Nucleus accumbens (tissue), 56 donors: ENCODE measurements around the gene CCSER1.

ENCODE experiments used
- DNase-seq, 56 donors: peaks; one replicate each; lab custom pipeline; 2025; lab: John Stamatoyannopoulos, UW

The CCSER1 gene

DNA sequence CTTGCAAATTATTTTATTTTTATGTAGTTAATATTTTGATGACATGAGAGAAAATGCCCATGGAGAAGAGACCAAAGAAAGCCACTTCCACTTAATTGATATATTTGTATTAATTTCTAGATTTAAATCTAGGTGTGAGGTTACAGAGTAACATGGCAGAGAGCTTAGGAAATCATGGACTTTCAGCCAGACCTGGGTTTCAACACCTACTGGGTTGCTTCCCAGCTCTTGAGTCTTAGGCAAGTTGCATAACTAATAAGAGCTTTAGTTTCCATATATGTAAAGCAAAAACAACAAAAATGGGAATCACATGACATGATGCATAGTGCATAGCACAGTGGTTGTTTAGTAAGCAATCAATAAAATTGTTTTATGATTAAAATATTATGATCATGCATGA, 413.3 kb downstream of the CCSER1 start:
- no peak for DNase-seq

DNA sequence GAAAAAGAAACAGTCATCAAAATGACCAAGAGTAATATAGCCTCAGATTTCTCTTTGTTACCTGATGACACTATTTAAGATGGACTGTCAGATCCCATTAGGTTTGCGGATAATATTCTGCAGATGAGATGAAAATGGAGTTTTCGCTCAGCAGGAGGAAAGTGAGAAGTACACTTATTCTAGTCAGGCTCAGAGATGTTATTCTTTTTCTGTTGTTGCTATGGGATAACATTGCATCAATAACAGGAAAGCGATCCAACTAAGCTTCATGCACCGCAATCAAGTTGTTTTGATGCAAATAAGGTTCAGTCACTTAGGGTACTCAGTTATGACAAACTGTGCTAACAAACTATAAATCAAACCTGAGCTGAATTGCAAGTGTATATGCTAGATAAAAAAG, 415.0 kb downstream of the CCSER1 start:
- DNase-seq: no peak

DNA sequence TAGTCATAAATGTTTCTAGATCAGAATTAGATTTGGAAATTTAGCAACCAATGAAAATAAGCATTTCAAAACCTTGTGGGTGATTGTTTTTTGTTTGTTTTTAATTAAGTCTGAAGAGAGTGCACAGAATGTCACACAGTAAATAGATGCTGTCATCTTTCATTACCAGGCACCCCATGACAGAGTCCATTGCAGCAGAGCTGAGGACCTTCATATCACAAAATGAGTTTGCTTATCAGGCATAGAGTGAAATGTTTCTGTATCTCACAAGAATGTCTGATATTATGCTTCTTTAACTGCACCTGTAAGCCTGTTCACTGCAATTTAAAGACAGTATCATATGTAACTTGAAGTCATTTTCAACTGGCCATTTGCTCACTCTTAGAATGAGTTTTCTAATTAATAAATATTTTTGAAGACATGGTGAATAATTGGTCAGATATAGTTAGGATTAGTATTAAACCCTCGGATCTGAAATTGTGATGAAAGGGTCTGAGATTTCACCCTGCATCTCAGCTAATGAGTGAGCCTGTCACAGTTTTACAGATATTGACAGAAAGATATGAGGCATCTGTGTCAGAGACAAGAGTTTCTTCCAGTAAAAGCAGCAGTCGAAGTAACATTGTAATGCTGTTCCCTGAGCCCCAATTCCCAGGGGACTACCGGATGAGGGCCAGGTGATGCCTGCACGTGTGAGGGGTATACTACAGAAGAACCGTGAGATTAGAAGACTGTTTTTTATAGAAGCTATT, 416.4 kb downstream of the CCSER1 start:
- DNase-seq: no peak

DNA sequence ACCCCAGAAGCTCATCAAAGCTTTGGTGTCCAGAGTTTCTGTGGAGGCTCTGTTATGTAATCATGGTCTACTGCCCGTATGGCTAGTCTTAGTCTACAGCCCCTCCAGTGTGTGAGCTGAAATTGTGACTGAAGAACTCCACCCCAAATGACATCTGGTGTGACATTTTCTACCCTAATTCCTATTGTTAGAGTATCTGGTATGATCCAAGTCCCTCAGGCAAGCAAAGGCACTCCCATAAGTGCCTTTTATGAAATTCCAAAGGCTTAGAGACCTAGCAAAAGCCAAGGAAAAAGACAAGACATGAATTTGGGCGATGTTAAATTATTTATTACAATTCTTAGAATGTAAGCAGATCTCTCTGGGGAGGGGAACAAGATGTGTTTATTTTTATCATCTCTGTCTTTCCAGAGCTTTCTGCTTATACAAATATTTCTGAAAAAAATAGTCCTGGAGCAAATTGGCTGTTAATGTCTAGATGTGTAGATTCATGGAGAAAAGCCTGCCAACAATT, 417.4 kb downstream of the CCSER1 start:
- DNase-seq: no peak

DNA sequence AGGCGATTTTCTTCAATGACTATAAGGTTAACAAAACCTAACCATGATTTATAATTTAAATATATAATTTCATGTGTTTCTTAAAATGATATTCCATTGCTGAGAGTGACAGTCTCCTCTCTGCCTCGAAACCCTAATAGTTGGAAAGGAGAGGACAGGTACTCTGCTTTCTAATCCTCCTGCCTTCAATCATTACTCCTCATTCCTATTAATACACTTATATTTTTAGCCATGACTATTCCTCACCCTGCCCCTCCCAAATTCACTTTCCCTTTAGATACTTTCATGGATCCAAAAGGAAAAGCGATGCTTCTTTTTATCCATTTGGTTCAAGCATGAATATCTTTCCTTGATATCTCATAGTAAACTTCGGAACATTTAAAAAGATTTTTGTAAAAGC, 418.2 kb downstream of the CCSER1 start:
- DNase-seq: no peak

DNA sequence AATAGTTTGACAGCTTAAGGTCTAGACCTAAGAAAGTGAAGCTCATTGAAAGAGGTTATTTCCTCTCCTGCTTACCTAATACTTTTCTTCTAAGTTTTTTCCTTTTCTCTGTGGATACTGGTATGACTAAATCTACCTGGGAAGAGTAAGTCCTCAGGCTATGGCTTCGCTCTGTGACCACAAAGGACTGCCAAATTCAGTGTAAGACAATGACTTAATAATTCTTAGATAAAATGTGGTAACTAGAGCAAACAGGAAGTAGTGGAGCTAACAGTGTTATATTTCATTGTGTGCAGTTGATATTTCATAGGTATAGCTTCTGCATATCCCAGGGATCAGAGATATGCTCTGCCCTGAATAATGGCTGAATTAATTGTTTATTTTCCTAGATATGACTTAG, 418.9 kb downstream of the CCSER1 start:
- no peak for DNase-seq

DNA sequence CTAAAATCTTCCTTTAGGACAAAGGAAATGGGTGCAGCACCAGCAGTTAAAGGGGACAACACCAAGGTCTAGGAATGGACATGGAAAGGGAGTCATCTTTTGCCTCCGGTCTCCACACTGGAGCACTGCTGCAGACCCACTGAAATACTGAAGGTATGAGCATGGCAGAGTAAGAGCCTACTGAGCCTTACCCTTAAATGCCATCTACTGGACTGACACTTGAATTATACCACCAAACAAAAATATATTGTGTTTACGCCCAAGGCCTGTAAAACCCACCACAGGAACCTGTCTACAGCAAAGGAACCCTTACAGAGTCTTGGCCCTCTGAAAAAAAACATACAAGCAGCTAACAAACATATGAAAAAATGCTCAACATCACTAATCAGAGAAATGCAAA, 443.4 kb downstream of the CCSER1 start:
- no peak for DNase-seq

DNA sequence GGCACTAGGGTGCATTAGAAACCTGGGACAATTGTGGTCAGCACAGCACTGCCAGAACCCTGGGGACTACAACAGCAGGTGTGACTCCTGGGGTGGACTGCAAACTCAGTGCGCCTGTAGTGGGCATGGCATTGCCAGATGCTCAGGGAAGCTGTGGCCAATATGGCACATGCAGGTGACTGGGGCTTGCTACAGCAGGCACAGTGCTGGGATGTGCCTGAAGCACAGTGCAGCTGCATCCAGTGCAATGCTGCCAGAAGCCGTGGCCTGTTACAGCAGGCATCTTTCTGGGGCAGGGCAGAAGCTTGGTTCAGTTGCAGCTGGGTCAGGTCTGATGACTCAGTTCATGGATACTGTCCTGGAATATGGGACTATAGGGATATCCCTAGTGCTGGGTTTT, 445.8 kb downstream of the CCSER1 start:
- no peak for DNase-seq

DNA sequence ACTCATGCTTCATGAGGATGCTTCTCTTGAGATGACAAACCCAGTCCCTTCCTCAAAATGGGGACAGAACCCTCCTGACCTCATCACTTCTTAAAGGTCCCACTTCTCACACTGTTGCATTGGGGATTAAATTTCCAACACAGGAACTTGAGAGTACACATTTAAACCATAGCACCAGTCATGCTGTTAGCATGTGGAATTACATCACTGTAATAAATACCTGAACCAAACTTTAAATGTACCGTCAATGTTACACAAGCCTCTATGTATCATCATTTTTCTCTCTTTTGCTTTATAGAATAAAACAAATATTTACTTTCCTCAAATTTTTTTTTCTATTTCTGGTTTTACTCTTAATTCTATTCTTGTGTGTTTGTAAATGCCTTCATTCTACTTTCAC, 448.2 kb downstream of the CCSER1 start:
- DNase-seq: no peak

DNA sequence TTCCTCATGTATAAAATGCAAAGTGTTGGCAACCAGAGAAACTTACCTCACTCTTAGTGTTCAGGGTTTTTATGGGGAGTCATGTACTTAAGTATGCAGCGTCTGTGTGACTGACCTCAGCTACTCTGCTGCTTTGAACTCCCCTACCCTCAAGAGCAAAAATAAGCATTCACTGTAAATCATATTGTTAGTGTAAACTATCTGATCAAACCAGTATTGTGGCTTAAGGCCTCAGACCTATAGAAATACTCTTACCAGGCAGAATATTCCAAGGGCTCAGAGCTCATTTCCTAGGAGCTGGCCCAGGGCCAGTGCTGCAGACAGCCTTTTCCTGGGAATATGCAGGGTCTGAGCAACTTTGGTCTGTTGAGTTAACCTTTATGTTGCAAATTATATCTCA, 453.1 kb downstream of the CCSER1 start:
- no peak for DNase-seq

DNA sequence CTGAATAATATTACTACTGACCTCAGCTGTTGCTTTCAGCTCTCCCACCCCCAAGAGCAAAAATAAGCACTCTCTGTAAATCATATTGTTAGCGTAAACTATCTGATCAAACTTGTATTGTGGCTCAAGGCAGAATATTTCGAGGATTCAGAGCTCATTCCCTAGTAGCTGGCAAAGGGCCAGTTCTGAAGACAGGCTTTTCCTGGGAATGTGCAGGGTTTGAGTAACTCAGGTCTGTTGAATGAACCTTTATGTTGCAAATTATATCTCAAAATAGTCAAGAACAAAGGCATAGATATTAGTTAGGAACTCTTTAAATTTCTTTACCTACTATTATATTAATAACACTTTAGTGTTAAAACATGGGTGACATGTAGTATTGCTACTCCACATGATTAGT, 454.9 kb downstream of the CCSER1 start:
- DNase-seq: no peak

DNA sequence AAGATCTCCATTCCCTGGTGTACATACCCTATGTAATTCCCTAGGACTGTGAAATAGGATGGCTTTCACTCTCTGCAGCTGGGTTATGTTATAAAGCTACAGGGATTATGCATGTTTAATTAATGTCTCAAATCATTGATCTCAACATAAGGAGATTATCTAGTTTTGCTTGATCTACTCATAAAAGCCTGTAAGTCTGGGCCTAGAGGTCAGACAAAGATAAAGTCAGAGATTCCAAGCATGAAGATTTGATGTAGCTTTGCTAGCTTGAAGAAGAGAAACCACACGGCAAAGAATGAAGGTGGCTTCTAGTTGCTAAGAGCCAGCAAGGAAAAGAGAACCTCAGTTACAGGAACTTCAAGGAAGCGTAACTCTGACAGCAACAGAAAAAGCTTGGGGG, 456.9 kb downstream of the CCSER1 start:
- DNase-seq: no peak

DNA sequence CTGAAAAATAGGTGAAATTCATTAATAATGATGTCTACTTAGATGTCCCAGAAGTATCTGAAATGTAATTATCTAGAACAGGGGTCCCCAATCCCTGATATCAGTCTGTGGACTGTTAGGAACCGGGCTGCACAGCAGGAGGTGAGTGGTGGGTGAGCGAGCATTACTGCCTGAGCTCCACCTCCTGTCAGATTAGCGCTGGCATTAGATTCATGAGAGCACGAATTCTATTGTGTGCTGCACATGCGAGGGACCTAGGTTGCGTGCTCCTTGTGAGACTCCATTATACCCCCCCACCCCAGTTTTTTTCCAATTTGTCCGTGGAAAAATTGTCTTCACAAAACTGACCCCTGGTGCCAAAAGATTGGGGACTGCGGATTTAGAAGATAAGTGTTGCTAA, 458.8 kb downstream of the CCSER1 start:
- DNase-seq: no peak

DNA sequence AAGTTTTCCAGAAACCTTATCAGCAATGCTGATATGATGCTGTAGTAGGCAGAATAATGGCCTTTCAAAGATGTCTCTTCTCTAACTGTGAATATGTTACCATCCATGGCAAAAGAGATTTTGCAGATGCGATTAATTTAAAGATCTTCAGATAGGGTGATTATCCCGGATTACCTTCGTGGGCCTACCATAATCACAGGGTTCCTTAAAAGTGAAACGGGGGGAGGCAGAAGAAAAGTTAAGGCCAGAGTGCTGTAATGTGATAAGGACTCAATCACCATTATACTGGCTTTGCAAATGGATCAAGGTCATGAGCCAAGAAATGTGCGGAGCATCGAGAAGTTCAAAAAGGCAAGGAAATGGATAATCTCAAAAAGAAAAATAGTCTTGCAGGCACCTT, 459.6 kb downstream of the CCSER1 start:
- no peak for DNase-seq

DNA sequence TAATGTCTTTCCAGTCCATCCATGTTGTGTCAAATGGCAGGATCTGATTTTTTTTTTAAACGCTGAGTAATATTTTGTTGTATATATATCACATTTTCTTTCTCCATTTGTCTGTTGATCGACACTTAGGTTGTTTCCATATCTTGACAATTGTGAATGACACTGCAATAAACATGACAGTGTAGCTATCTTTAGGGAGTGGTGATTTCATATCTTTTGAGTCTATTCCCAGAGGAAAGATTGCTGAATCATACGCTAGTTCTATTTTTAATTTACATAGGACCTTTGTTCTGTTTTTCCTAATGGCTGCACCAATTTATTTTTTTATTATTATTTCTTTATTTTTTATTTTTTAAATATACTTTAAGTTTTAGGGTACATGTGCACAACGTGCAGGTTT, 470.7 kb downstream of the CCSER1 start:
- no peak for DNase-seq

DNA sequence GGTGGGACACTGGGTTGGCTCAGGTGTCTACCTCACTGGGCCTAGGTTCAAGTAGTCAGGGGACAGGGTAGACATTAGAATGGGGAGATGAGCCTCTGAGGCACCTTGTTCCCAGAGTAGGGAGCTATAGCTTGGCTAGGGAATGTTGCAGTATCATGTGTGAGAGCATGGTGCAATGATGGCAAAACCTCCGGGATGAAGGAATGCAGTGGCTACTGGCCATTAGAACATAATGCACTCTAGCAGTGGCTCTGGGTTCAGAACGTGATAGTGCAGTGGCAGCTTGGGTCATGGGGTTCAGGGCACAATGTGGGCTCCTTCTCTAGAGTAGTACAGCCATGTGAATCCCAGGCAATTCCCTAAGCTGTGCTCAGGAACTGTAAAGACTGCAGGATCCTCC, 471.5 kb downstream of the CCSER1 start:
- no peak for DNase-seq

DNA sequence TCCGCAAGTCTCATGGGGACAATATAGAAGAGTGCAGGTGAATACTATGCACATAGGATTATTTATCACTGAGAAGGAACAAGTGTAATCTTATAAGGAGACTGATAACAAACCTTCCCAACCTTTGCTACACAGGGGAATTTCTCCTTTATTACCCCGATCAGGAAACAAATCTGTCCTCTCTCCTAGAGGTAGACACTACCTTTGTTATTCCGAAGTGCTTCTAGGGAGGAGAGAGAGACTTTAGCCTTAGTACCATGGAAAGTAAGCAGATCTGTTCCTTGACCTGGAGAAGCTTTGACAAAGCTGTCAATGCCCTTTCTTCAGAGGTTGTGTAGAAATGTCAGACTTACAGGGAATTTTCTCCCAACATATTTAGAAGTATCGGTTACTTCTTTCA, 475.5 kb downstream of the CCSER1 start:
- no peak for DNase-seq

DNA sequence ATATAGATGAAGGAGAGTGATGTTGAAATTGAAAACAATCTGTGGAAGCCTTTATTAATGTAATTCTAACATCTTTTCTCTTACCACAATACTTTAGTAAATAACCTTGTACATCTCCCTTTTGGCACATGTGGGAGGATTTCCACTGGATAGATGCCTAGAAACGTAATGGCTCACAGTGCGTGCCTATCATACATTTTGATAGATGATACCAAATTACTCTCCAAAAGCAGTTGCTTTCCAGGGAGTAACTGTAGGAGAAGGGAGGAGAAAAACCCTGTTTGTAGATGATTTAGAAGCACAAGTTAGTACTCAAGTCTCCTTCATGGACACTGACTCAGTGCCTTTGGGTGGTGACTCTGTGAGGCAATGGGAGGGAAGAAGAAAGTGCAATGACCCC, 476.3 kb downstream of the CCSER1 start:
- no peak for DNase-seq

DNA sequence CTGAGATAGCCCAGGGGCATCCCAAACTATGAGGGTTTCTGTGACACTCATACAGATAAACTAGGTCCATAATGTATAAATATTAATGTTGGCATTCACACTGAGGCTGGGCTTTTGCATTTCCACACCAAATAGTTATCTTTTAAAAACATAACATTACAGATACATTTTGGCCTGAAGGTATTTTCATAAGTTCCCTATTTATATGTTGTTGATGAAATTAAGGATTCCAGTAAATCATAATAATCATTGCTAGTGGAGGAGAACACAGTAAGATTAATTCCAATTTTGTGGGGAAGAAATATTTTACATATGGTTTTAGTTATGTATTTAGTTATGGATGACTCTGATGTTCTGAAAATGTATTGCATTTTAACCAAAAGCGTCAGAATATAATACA, 479.6 kb downstream of the CCSER1 start:
- DNase-seq: no peak

DNA sequence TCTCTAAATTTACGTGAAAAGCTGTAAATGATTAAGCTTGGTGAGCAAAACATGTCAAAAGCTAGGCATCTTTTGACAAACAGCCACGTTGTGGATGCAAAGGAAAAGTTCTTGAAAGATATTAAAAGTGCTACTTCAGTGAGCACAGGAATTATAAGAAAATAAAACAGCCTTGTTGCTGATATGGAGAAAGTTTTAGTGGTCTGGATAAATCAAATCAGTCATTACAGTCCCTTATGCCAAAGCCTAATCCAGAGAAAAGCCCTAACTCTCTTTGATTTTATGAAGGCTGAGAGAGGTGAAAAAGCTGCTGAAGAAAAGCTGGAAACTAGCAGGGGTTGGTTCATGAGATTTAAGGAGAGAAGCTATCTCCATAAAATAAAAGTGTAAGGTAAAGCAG, 487.2 kb downstream of the CCSER1 start:
- DNase-seq: no peak

DNA sequence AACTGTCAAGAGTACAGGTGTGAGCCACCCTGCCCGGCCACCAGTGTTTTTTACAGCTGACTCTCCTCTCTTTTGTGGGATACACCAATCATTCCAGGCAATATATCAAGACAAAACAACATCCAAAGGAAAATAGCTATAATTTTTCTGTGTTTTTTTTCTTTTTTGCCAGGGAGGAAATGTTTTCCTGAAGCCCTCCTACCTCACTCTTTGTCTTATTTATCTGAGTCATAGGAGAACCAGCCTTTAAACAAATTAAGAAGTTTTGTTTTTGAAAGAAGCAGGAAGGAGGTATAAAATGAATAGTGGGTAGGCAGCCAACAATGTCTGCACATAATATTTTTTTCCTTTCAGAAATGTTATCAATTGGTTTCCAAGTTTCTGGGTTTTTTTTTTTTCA, 493.9 kb downstream of the CCSER1 start:
- no peak for DNase-seq

DNA sequence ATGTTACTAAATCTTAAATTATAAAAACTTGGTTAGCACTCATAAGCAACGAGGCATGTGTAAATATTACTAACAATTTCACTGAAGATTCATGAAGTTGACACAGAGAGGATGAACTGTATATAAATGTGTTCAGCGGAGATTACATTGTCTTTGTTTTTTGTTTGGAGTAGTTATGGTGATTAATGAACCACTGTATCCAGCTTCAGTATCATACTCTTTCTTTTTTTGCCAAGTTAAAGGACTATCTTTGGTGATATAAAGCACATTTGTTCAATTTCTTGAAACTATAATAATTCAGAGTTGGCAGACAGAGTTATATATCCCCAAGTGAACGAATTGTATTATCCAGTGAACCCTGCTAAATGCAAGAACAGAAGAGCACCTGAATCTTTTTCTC, 497.6 kb downstream of the CCSER1 start:
- no peak for DNase-seq
